Embryonic facial prominence (tissue), 1 donor: ENCODE data around the gene SOSTDC1.
"Not testable (repeated sequence)": the region's sequence is repeated elsewhere in the genome, so short reads cannot be mapped to it uniquely, and the experiment has no call there.

Experiments
- DNase-seq: peaks from one replicate; pipeline ENCODE4 v3.0.0-alpha.2; 2016; ENCODE audit errors: extremely low spot score

SOSTDC1 gene

GRCh38 chr7:16465469-16466361, at the start of gene SOSTDC1:
SOSTDC1 (minus strand) TSS chr7:16465738; CDS start chr7:16465668, 70 bp downstream.
- DNase-seq: peak; percentile 77

- no peak for DNase-seq
Measured at GRCh38 chr7:16514729-16515128, 49.2 kb upstream of the SOSTDC1 start.

GRCh38 chr7:16514271-16514670, 48.7 kb upstream of the SOSTDC1 start:
- no peak for DNase-seq

- DNase-seq: no peak
Measured at GRCh38 chr7:16512097-16512496, 46.6 kb upstream of the SOSTDC1 start.

- DNase-seq: no peak
Measured at GRCh38 chr7:16511314-16511713, 45.8 kb upstream of the SOSTDC1 start.

- DNase-seq: no peak
Measured at GRCh38 chr7:16509829-16510228, 44.3 kb upstream of the SOSTDC1 start.

GRCh38 chr7:16506422-16506821, 40.9 kb upstream of the SOSTDC1 start:
- DNase-seq: not testable (repeated sequence)

GRCh38 chr7:16504019-16504418, 38.5 kb upstream of the SOSTDC1 start:
- no peak for DNase-seq

- no peak for DNase-seq
Measured at GRCh38 chr7:16502303-16502702, 36.8 kb upstream of the SOSTDC1 start.

- DNase-seq: no peak
Measured at GRCh38 chr7:16498122-16498521, 32.6 kb upstream of the SOSTDC1 start.

GRCh38 chr7:16494955-16495719, 29.6 kb upstream of the SOSTDC1 start:
- no peak for DNase-seq

- DNase-seq: no peak
Measured at GRCh38 chr7:16494551-16494950, 29.0 kb upstream of the SOSTDC1 start.

- DNase-seq: no peak
Measured at GRCh38 chr7:16493266-16493665, 27.7 kb upstream of the SOSTDC1 start.

- DNase-seq: no peak
Measured at GRCh38 chr7:16492513-16493062, 27.1 kb upstream of the SOSTDC1 start.

GRCh38 chr7:16491148-16491547, 25.6 kb upstream of the SOSTDC1 start:
- DNase-seq: no peak

GRCh38 chr7:16484453-16485158, 19.1 kb upstream of the SOSTDC1 start:
- DNase-seq: no peak

- no peak for DNase-seq
Measured at GRCh38 chr7:16479591-16479990, 14.1 kb upstream of the SOSTDC1 start.

- no peak for DNase-seq
Measured at GRCh38 chr7:16479161-16479560, 13.6 kb upstream of the SOSTDC1 start.

GRCh38 chr7:16471933-16472332, 6.4 kb upstream of the SOSTDC1 start:
- DNase-seq: no peak

- no peak for DNase-seq
Measured at GRCh38 chr7:16463949-16464715, 1.4 kb downstream of the SOSTDC1 start.

GRCh38 chr7:16463520-16463919, 2.0 kb downstream of the SOSTDC1 start:
- DNase-seq: peak; percentile 68
